H1 (cell line): ENCODE data around the gene TNRC6B. TPM values are rescaled to one million over a fixed set of nuclear protein-coding genes. Genes with fewer than 3 reads are reported as not detected.

Source experiments
- CTCF ChIA-PET: fragments of 300-600 bp; sonication (Branson Sonifier 250); formaldehyde crosslinking; loops from one replicate; lab custom pipeline; 2021; ENCODE audit not compliant: partially characterized antibody; lab: Charles Lee
- POLR2A ChIA-PET: fragments of 300-600 bp; sonication (Branson Sonifier 250); formaldehyde crosslinking; loops from one replicate; lab custom pipeline; 2021; ENCODE audit warnings: inconsistent platforms; ENCODE audit not compliant: partially characterized antibody; lab: Charles Lee
- DNase-seq, 2 experiments: peaks; one replicate each; pipeline versions ENCODE4 v3.0.0 to v3.0.0-alpha.2; 2010 to 2022; ENCODE audit warnings: low spot score in 2 of 2, low read depth in 1 of 2, mixed read lengths in 1 of 2
- FAIRE-seq: peaks from 2 replicates; lab custom pipeline; 2011; peaks lifted over from hg19 to GRCh38; lab: Jason Lieb, UNC
- H2AFZ ChIP-seq: 2 replicates; pipeline ENCODE4 v1.8.1; 2012; ENCODE audit warnings: low read length, inconsistent platforms
- H2AK5ac ChIP-seq: 2 replicates; pipeline ENCODE4 v1.6.1; 2013; ENCODE audit warnings: low read depth, low read length
- H2BK120ac ChIP-seq: replicated peaks from 2 replicates; pipeline ENCODE3; 2013; ENCODE audit warnings: low read depth, low read length, inconsistent platforms
- H2BK12ac ChIP-seq: 2 replicates; pipeline ENCODE4 v1.6.1; 2013; ENCODE audit warnings: low read depth, low read length
- H2BK15ac ChIP-seq: 2 replicates; pipeline ENCODE4 v1.6.1; 2013; ENCODE audit warnings: low read length
- H2BK20ac ChIP-seq: 2 replicates; pipeline ENCODE4 v1.6.1; 2013; ENCODE audit warnings: low read length
- H2BK5ac ChIP-seq: 2 replicates; pipeline ENCODE4 v1.6.1; 2013; ENCODE audit warnings: low read depth, low read length
- H3K14ac ChIP-seq: 2 replicates; pipeline ENCODE4 v1.6.1; 2013; ENCODE audit warnings: inconsistent platforms; ENCODE audit not compliant: insufficient read length
- H3K18ac ChIP-seq: 2 replicates; pipeline ENCODE4 v1.6.1; 2013; ENCODE audit warnings: low read length; ENCODE audit errors: extremely low read depth
- H3K23ac ChIP-seq: 2 replicates; pipeline ENCODE4 v1.6.1; 2013; ENCODE audit warnings: inconsistent platforms; ENCODE audit not compliant: insufficient read length
- H3K23me2 ChIP-seq: 2 replicates; pipeline ENCODE4 v1.6.1; 2013; ENCODE audit warnings: low read depth, low read length
- H3K27ac ChIP-seq: 2 replicates; pipeline ENCODE4 v1.6.1; 2011; ENCODE audit warnings: low read depth, low read length, inconsistent platforms
- H3K27me3 ChIP-seq, 4 experiments: replicated peaks in 1 of 4; 1 replicate in 1 of 4; 2 replicates in 3 of 4; pipeline versions ENCODE4 v1.6.1 to v1.8.1; 2011 to 2013; ENCODE audit warnings: low read length in 3 of 4, mild to moderate bottlenecking in 3 of 4, inconsistent platforms in 2 of 4, mixed read lengths in 2 of 4, moderate library complexity in 1 of 4; ENCODE audit not compliant: control insufficient read depth in 3 of 4, insufficient read depth in 3 of 4; ENCODE audit errors: extremely low read depth in 1 of 4
- H3K36me3 ChIP-seq, 4 experiments: 2 replicates each; pipeline versions ENCODE4 v1.6.1 to v1.8.1; 2011 to 2013; ENCODE audit warnings: mild to moderate bottlenecking in 4 of 4, low read length in 3 of 4, moderate library complexity in 2 of 4, control low read depth in 1 of 4, inconsistent platforms in 1 of 4; ENCODE audit not compliant: insufficient read depth in 4 of 4, control insufficient read depth in 2 of 4
- H3K4ac ChIP-seq: replicated peaks from 2 replicates; pipeline ENCODE3; 2013; ENCODE audit warnings: low read length, low read depth, mixed read lengths, inconsistent platforms; ENCODE audit not compliant: insufficient read length
- H3K4me1 ChIP-seq, 4 experiments: replicated peaks in 1 of 4; 1 replicate in 1 of 4; 2 replicates in 3 of 4; pipeline versions ENCODE4 v1.6.1 to v1.8.1; 2011 to 2013; ENCODE audit warnings: low read length in 3 of 4, inconsistent platforms in 2 of 4, mixed read lengths in 1 of 4; ENCODE audit not compliant: insufficient read depth in 4 of 4, control insufficient read depth in 3 of 4
- H3K4me2 ChIP-seq, 2 experiments: 2 replicates each; pipeline versions ENCODE4 v1.6.1 to v1.8.1; 2011 to 2013; ENCODE audit warnings: low read depth in 2 of 2, low read length in 2 of 2, control low read depth in 1 of 2, inconsistent platforms in 1 of 2, mild to moderate bottlenecking in 1 of 2; ENCODE audit not compliant: insufficient read depth in 1 of 2
- H3K4me3 ChIP-seq, 4 experiments: fragments of 200-600, 300-600 bp in 1 of 4; sonication (generic), shearing (Covaris generic), sonication (Bioruptor Twin) in 1 of 4; 2 replicates each; pipeline versions ENCODE4 v1.5.1 to v1.8.1; 2011 to 2016; ENCODE audit warnings: low read length in 4 of 4, low read depth in 3 of 4, control low read depth in 2 of 4, inconsistent platforms in 2 of 4, mild to moderate bottlenecking in 2 of 4, mixed read lengths in 1 of 4, moderate library complexity in 1 of 4; ENCODE audit not compliant: insufficient read depth in 2 of 4; ENCODE audit errors: extremely low read depth in 1 of 4
- H3K56ac ChIP-seq: replicated peaks from 2 replicates; pipeline ENCODE3; 2013; ENCODE audit warnings: low read depth, mild to moderate bottlenecking, mixed read lengths, low read length, inconsistent platforms; ENCODE audit not compliant: insufficient read length
- H3K79me1 ChIP-seq: 2 replicates; pipeline ENCODE4 v1.6.1; 2013; ENCODE audit warnings: low read depth, low read length, control low read depth
- H3K79me2 ChIP-seq, 2 experiments: 2 replicates each; pipeline versions ENCODE4 v1.6.1 to v1.8.1; 2012 to 2013; ENCODE audit warnings: low read length in 2 of 2, mild to moderate bottlenecking in 2 of 2, inconsistent platforms in 1 of 2; ENCODE audit not compliant: insufficient read depth in 2 of 2, control insufficient read depth in 1 of 2
- H3K9ac ChIP-seq, 4 experiments: replicated peaks in 1 of 4; 1 replicate in 1 of 4; 2 replicates in 3 of 4; pipeline versions ENCODE4 v1.6.1 to v1.8.1; 2011 to 2013; ENCODE audit warnings: low read depth in 3 of 4, low read length in 3 of 4, control low read depth in 2 of 4, mild to moderate bottlenecking in 2 of 4, moderate library complexity in 2 of 4, inconsistent platforms in 1 of 4; ENCODE audit errors: extremely low read depth in 1 of 4
- H3K9me3 ChIP-seq, 2 experiments: 2 replicates each; pipeline versions ENCODE4 v1.6.1 to v1.8.1; 2012 to 2013; ENCODE audit warnings: mild to moderate bottlenecking in 2 of 2, moderate library complexity in 2 of 2, control low read depth in 1 of 2, inconsistent platforms in 1 of 2, low read depth in 1 of 2, low read length in 1 of 2, mixed read lengths in 1 of 2; ENCODE audit not compliant: insufficient read depth in 2 of 2
- H4K20me1 ChIP-seq, 2 experiments: replicated peaks in 1 of 2; 2 replicates each; pipeline versions ENCODE3 to v1.8.1; 2011 to 2013; ENCODE audit warnings: inconsistent platforms in 2 of 2, low read length in 2 of 2, mild to moderate bottlenecking in 1 of 2; ENCODE audit not compliant: insufficient read depth in 2 of 2, control insufficient read depth in 1 of 2
- H4K5ac ChIP-seq: 2 replicates; pipeline ENCODE4 v1.6.1; 2013; ENCODE audit warnings: low read length, low read depth, mixed read lengths, inconsistent platforms; ENCODE audit not compliant: insufficient read length
- H4K8ac ChIP-seq: 2 replicates; pipeline ENCODE4 v1.8.0; 2013; ENCODE audit warnings: mild to moderate bottlenecking, moderate library complexity, low read length, inconsistent platforms; ENCODE audit not compliant: insufficient read depth; ENCODE audit errors: extremely low read depth
- H4K91ac ChIP-seq: replicated peaks from 2 replicates; pipeline ENCODE3; 2013; ENCODE audit warnings: low read length, mixed read lengths, inconsistent platforms; ENCODE audit not compliant: insufficient read length
- CHD1 ChIP-seq: IDR thresholded peaks from 2 replicates; pipeline ENCODE4 v1.6.1; 2012; ENCODE audit warnings: low read depth, low read length, improper control_type of control experiment
- NRF1 ChIP-seq: IDR thresholded peaks from 2 replicates; pipeline ENCODE4 v1.6.1; 2011; ENCODE audit warnings: mild to moderate bottlenecking, low read depth, low read length, improper control_type of control experiment
- RBBP5 ChIP-seq: IDR thresholded peaks from 2 replicates; pipeline ENCODE4 v1.7.1; 2012; ENCODE audit warnings: low read depth, mild to moderate bottlenecking, inconsistent platforms, low read length, moderate library complexity, borderline replicate concordance
- WGBS, 2 experiments: shearing (Covaris generic) in 1 of 2; methylation state at CpG; one replicate each; pipeline versions ENCODE4 v1.1.6 to v1.1.7; 2013 to 2015; ENCODE audit warnings: low lambda C conversion rate in 2 of 2, mixed read lengths in 2 of 2, inconsistent platforms in 1 of 2, low coverage in 1 of 2, missing lambda C conversion rate in 1 of 2; ENCODE audit not compliant: insufficient replicate concordance in 2 of 2, insufficient coverage in 1 of 2, insufficient read length in 1 of 2; ENCODE audit errors: extremely low coverage in 1 of 2, missing lambda C conversion rate in 1 of 2; 5-methylcytosine and 5-hydroxymethylcytosine counted together
- polyA plus RNA-seq, 7 experiments: library from polyadenylated mRNA; depleted of rRNA in 3 of 7; stranded (reverse) in 5 of 7; unstranded in 2 of 7; fragments of >200 nt in 5 of 7; fragments of 200-250 nt in 2 of 7; gene quantifications; 1 replicate in 5 of 7; 2 replicates in 1 of 7; 4 replicates in 1 of 7; pipeline versions ENCODE4 v1.2.1 to v1.2.3, GENCODE V29; 2011 to 2013; ENCODE audit warnings: missing spikeins in 2 of 7, mixed read lengths in 2 of 7
- total RNA-seq: library from RNA; stranded (reverse); fragmentation: NEBNext Ultra II Directional; extraction: Animal tissue kit (Norgen Biotek cat#: 25700); gene quantifications from 2 replicates; pipeline ENCODE4 v1.2.1, GENCODE V29; 2021

The TNRC6B gene
- total and polyA plus RNA-seq, 2 of the 8 experiments (the other 6 are each of a cell fraction or from before 2014, with no cell fraction given): 12.5 to 48.9 TPM

- H3K4ac ChIP-seq: no peak overlapping the region
- H3K27ac ChIP-seq: no peak overlapping the region
- POLR2A ChIA-PET: no interaction called here
- no peak overlapping the region for H3K18ac ChIP-seq
- no peak overlapping the region for H2BK120ac ChIP-seq
- no peaks in the 10 kb centered on the region for H3K23me2 ChIP-seq
- no peaks in the 10 kb centered on the region for H3K27me3 ChIP-seq
- CTCF ChIA-PET: interaction anchor here (1.0 kb wide), 1 partner anchor 20 kb away, joined by 3 read pairs; no protein-coding TSS in a partner anchor
- no peak overlapping the region for H2BK12ac ChIP-seq
- H4K91ac ChIP-seq: no peak overlapping the region
- H4K8ac ChIP-seq: no peak overlapping the region
- no peak overlapping the region for H2BK15ac ChIP-seq
- H3K79me1 ChIP-seq: peaks cover 13% of the 10 kb centered on the region; the same call in 1 of the 2 replicates
- TF ChIP-seq NRF1: no peak
- TF ChIP-seq RBBP5: no peak
- no peak for TF ChIP-seq CHD1
- no peak overlapping the region for H4K5ac ChIP-seq
- peaks cover 11 to 13% of the 10 kb centered on the region in 2 experiments for H4K20me1 ChIP-seq
- WGBS, 2 experiments: 91% methylated on average over 4 of the region's 4 CpGs; no CpG with 5 or more reads in 1 of the 2 experiments
- no peak overlapping the region for H2AFZ ChIP-seq
- H3K4me1 ChIP-seq: peaks cover 18 to 38% (median 33%) of the 10 kb centered on the region in 4 experiments
- H3K9me3 ChIP-seq: no peaks in the 10 kb centered on the region
- H3K9ac ChIP-seq: no peak overlapping the region
- H3K4me2 ChIP-seq: no peak overlapping the region
- H3K14ac ChIP-seq: no peak overlapping the region
- H2BK5ac ChIP-seq: no peak overlapping the region
- no peak overlapping the region for H2AK5ac ChIP-seq
- FAIRE-seq: no peak
- no peak overlapping the region for H3K23ac ChIP-seq
- DNase-seq: no peak
- H3K36me3 ChIP-seq: no peaks in the 10 kb centered on the region
- H3K79me2 ChIP-seq: peaks cover 25 to 90% of the 10 kb centered on the region in 2 experiments
- H3K4me3 ChIP-seq: no peak overlapping the region
- H3K56ac ChIP-seq: no peak overlapping the region
- H2BK20ac ChIP-seq: no peak overlapping the region
These were observed 35.8 kb downstream of the TNRC6B start for GRCh38 chr22:40213478-40213877.
